Activated T-helper 1 cell treated with anti-CD3 and anti-CD28 coated beads, Interleukin-12 subunit alpha, Interleukin-12 subunit beta, Interleukin-2, Interleukin-4 antibody, amounts not matched to agents 30 ng/mL and 10 ng/mL and 1 ng/mL, durations not matched to agents 14 hours and 24 hours and 36 hours (primary cell): ENCODE measurements around the gene DNAAF9. TPM values are rescaled to one million over a fixed set of nuclear protein-coding genes. Genes with fewer than 3 reads are reported as not detected.

Source experiments
- DNase-seq: peaks from one replicate; pipeline ENCODE4 v3.0.0; 2021; ENCODE audit warnings: low spot score
- H3K27ac Mint-ChIP-seq: one replicate; pipeline ENCODE4 v1.8.0; 2021; ENCODE audit warnings: mild to moderate bottlenecking, mixed read lengths
- H3K27me3 Mint-ChIP-seq: one replicate; pipeline ENCODE4 v1.8.0; 2022; ENCODE audit warnings: mild to moderate bottlenecking, moderate library complexity, mixed read lengths; ENCODE audit not compliant: insufficient read depth
- H3K36me3 Mint-ChIP-seq: one replicate; pipeline ENCODE4 v1.8.0; 2021; ENCODE audit warnings: low read depth, mixed read lengths
- H3K4me1 Mint-ChIP-seq: one replicate; pipeline ENCODE4 v1.8.0; 2021; ENCODE audit warnings: low read depth, mixed read lengths
- H3K4me3 Mint-ChIP-seq: one replicate; pipeline ENCODE4 v1.8.0; 2021; ENCODE audit warnings: mild to moderate bottlenecking, moderate library complexity, mixed read lengths
- H3K9me3 Mint-ChIP-seq: one replicate; pipeline ENCODE4 v1.8.0; 2021; ENCODE audit warnings: mixed read lengths
- intact Hi-C: fragments of 100-400 bp; cut with micrococcal nuclease; formaldehyde crosslinking; loops from one replicate; pipeline ENCODE4 v1.15.1; 2024
- total RNA-seq: library from RNA; stranded (reverse); gene quantifications from 2 replicates; pipeline ENCODE4 v1.2.3, GENCODE V29; 2022

Gene DNAAF9
- total RNA-seq: 0.78 and 0.98 TPM in 2 replicates

DNA sequence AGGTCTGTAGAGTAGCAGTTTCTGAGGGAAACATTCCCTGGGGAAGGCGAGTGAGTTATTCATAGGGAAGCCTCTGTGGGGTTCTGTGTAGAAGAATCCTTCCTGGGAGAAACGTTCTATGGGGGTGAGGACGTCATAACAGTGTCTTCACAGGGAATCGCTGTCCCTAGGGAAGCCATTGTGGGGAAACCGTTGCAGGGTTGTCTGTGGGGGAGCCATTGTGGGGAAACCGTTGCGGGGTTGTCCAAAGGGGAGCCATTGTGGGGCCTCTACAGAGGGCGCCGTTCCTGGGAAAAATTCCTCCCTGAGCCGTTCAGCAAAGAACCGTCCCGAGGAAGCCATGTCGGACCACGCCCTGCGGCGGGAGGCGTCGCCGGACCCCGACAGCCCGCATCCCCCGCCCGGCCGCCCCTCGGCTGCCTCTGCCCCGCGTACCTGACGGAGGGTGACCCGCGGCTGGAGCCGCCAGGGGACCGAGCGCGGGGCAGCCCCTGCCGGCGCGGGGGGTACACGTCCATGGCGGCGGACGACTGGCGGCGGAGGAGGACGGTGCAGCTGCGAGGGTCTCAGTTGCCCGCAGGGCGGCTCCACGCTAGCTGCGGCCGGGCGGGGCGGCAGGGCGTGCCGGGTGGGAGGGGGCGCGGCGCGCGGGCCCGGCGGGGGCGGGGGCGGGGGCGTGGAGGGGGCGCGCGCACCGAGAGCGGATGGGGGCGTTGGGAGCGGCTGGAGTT, at the start of gene DNAAF9:
DNAAF9 (minus strand) TSS at position 630 of the 731 bp plus-strand sequence; CDS start at position 518, 112 bp downstream.
- Mint-ChIP-seq H3K27ac (peak within 1 kb of the TSS; percentile 93), H3K4me3 (peak within 1 kb of the TSS; percentile 95), H3K27me3 (peaks cover 20% of the 10 kb centered on the region), H3K36me3 (peaks cover 2% of the 10 kb centered on the region), H3K4me1 (peaks cover 32% of the 10 kb centered on the region), H3K9me3 (no peaks in the 10 kb centered on the region)
- DNase-seq: peak; percentile 43
- intact Hi-C loops: loop anchor here (10.0 kb wide), 1 partner anchor 1742 kb away; no protein-coding TSS in a partner anchor

DNA sequence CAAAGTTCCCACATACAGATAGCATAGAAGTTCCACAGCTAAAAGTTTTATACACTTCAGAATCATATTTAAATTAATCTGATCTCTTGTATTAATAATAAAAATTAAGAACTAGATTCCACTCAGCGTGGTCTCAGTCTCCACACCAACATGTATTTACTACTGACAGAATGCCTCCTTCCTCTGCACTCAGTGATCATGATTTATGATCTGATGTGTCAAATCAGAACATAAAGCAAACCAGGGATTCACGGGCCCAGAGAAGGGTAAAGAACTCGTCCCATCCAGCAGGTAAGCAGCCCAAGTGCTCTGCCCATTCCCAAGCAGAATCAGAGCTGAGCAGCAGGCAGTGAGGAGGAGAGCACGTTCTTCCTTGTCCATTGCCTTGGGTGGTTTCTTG, 49.2 kb upstream of the DNAAF9 start:
- intact Hi-C loops: no loop called here
- Mint-ChIP-seq H3K27me3 (peaks cover 15% of the 10 kb centered on the region), H3K36me3 (no peaks in the 10 kb centered on the region), H3K27ac (no peak overlapping the region), H3K4me3 (no peak overlapping the region), H3K4me1 (no peaks in the 10 kb centered on the region), H3K9me3 (no peaks in the 10 kb centered on the region)
- DNase-seq: no peak

DNA sequence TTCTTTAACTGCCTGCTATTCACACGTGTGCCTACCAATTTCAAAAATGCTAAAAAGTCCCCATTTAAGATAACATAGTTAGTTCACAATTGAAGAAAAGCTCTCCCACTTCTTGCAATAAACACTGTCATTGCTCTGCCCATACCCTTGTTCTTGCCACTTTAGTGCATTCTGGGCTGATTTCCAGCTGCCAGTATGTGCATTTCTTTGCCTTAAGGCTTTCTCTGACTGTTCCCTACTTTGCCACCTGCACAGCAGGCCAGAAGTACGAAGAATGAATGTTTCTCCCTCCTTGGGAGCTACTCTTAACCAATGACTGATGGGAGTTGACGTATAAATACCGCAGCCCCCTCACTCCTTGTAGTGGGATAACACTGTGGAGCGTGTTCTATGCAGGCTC, 47.4 kb upstream of the DNAAF9 start:
- Mint-ChIP-seq H3K4me3 (no peak overlapping the region), H3K27ac (no peak overlapping the region), H3K4me1 (no peaks in the 10 kb centered on the region), H3K36me3 (no peaks in the 10 kb centered on the region), H3K27me3 (peaks cover 16% of the 10 kb centered on the region), H3K9me3 (no peaks in the 10 kb centered on the region)
- DNase-seq: no peak
- intact Hi-C loops: no loop called here

DNA sequence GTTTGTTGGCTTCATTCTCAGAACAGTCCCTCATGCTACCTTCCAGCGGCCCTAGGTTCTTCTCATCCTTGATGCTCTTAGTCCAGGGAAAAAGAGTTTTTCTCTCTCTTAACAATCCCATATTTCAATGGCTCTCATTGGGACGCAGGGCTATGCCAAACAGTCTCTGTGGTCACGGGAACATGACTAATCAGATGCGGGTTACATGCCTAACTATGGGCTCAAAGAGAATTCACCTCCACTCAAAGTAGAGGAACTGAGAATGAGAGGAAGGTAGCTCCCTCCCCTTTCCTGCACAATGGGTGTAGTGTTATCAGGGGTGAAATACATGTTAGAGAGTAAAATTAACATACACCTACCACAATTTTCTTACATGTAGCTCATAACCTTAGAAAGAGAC, 45.2 kb upstream of the DNAAF9 start:
- Mint-ChIP-seq H3K36me3 (no peaks in the 10 kb centered on the region), H3K9me3 (no peaks in the 10 kb centered on the region), H3K27me3 (peaks cover 17% of the 10 kb centered on the region)

DNA sequence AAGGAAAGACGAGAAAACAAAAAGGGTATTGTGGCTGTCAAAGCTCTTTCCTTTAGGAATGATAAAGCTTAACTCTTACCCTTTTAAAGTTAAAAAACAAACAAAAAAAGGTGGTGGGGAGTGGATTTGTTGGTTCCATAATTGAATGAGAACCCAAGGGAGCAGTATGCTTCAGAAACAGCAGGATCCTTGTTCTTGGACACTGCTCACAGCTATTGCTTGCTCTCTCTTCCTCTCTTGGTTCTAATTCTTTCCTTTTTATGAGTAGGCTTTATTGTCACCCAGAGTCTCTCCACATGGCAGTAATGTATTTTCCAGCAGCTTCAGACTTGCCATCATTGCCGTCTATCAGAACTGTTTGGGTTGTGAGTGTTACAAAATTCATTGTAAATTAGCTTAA, 44.7 kb upstream of the DNAAF9 start:
- Mint-ChIP-seq H3K4me3 (no peak overlapping the region), H3K36me3 (no peaks in the 10 kb centered on the region), H3K27ac (no peak overlapping the region), H3K9me3 (no peaks in the 10 kb centered on the region), H3K27me3 (peaks cover 17% of the 10 kb centered on the region), H3K4me1 (no peaks in the 10 kb centered on the region)
- no peak for DNase-seq
- intact Hi-C loops: no loop called here

More for the DNA sequence above, 45.2 kb upstream of the DNAAF9 start:
- Mint-ChIP-seq H3K4me1 (no peaks in the 10 kb centered on the region), H3K4me3 (no peak overlapping the region), H3K27ac (no peak overlapping the region)
- intact Hi-C loops: no loop called here
- DNase-seq: no peak

DNA sequence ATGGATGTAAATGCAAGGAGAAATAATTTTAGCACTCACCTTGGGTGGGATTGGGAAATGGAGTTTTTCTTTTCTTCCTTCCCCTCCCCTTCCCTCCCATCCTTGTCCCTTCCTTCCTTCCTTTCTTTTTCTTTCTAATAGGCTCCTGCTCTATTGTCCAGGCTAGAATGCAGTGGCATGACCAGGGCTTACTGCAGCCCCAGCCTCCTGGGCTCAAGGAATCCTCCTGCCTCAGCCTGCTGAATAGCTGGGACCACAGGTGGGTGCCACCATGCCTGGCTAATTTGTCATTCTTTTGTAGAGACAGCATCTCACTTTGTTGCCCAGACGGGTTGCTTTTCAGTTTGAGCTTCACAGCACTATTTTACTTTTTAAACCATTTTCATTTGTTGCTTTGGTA, 41.9 kb upstream of the DNAAF9 start:
- Mint-ChIP-seq H3K4me1 (no peaks in the 10 kb centered on the region), H3K9me3 (no peaks in the 10 kb centered on the region), H3K4me3 (no peak overlapping the region), H3K27me3 (peaks cover 32% of the 10 kb centered on the region), H3K36me3 (no peaks in the 10 kb centered on the region), H3K27ac (no peak overlapping the region)
- intact Hi-C loops: no loop called here
- DNase-seq: no peak

DNA sequence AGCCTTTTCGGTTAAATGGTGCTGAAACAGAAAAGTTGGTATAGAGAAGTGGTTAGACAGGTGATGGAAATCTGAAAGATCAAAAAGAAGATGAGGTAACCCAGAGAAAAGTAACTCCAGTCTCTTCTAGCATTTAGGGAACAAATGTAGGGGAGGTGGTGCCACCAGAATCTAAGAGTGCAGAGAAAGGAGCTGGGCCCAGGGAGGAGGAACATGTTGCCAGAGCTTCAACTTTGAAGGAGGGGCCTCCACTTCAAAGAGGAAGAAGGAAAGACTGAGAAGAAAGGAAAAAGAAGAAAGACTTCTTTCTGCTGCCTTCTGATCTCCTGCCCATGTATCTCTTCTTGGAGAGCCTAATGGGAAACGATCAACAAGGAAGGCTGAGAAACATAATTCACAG, 39.9 kb upstream of the DNAAF9 start:
- no peaks in the 10 kb centered on the region for H3K9me3 Mint-ChIP-seq
- intact Hi-C loops: no loop called here
- no peak overlapping the region for H3K27ac Mint-ChIP-seq
- H3K27me3 Mint-ChIP-seq: peaks cover 37% of the 10 kb centered on the region
- DNase-seq: no peak
- H3K36me3 Mint-ChIP-seq: no peaks in the 10 kb centered on the region
- H3K4me3 Mint-ChIP-seq: no peak overlapping the region
- H3K4me1 Mint-ChIP-seq: no peaks in the 10 kb centered on the region

DNA sequence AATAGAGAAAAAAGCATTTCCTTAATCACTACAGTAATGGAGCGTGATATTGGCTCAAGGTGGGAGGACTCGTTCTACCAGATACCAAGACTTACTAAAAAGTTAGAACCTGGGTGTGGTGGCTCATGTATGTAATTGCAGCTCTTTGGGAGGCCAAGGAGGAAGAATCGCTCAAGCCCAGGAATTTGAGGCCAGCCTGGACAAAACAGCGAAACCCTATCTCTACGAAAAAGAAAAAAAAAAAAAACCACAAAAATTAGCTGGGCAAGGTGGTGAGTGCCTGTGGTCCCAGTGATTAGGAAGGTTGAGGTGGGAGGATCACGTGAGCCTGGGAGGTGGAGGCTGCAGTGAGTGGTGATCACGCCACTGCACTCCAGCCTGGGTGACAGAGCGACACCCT, 39.3 kb upstream of the DNAAF9 start:
- peaks cover 37% of the 10 kb centered on the region for H3K27me3 Mint-ChIP-seq

DNA sequence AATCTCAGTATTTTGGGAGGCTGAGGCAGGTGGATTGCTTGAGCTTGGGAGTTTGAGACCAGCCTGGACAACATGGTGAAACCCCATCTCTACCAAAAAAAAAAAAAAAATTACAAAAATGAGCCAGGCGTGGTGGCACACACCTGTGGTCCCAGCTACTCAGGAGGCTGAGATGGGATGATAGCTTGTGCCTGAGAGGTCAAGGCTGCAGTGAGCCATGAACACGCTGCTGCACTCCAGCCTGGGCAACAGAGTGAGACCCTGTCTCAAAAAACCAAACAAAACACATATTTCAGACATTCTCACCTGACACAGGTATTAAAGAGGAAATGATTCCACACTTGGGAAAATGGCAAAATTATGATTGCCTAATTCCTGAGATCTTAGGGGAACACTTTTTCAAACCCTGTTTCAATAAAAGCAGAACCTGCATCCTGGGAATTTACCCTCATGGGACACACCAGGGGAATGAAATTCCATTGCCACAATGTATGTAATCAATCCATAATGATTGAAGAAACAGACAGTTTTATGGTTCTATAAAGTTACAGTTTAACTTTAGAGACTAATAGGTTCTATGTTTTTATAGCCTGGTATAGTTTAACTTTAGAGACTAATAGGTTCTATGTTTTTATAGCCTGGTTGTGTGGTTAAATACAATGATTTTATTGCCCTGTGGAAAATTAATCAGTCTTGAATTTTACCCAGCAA, 29.6 kb upstream of the DNAAF9 start:
- Mint-ChIP-seq H3K36me3 (no peaks in the 10 kb centered on the region), H3K9me3 (no peaks in the 10 kb centered on the region), H3K4me3 (no peak overlapping the region), H3K4me1 (no peaks in the 10 kb centered on the region), H3K27me3 (peaks cover 8% of the 10 kb centered on the region), H3K27ac (no peak overlapping the region)
- DNase-seq: no peak
- intact Hi-C loops: no loop called here

More for the DNA sequence above, 39.3 kb upstream of the DNAAF9 start:
- Mint-ChIP-seq H3K4me1 (no peaks in the 10 kb centered on the region), H3K36me3 (no peaks in the 10 kb centered on the region), H3K27ac (no peak overlapping the region), H3K9me3 (no peaks in the 10 kb centered on the region), H3K4me3 (no peak overlapping the region)
- intact Hi-C loops: no loop called here
- DNase-seq: no peak

DNA sequence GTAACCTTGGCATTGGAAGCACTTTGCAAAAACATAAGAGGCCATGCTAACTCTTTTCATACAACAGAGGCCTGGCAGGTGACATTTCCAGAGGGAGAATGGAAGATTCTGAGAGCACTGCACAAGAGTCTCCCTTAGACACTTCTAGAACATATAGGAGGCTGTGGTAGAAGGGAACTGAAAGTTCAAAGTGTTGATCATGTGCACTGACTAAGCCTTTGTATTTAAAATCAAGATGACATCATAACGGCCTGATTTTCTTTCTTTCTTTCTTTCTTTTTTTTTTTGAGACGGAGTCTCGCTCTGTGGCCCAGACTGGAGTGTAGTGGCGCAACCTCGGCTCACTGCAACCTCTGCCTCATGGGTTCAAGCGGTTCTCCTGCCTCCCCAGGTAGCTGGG, 26.8 kb upstream of the DNAAF9 start:
- no peak overlapping the region for H3K27ac Mint-ChIP-seq
- no peak for DNase-seq
- intact Hi-C loops: no loop called here
- H3K36me3 Mint-ChIP-seq: no peaks in the 10 kb centered on the region
- H3K27me3 Mint-ChIP-seq: peaks cover 17% of the 10 kb centered on the region
- H3K9me3 Mint-ChIP-seq: no peaks in the 10 kb centered on the region
- H3K4me1 Mint-ChIP-seq: no peaks in the 10 kb centered on the region
- no peak overlapping the region for H3K4me3 Mint-ChIP-seq

DNA sequence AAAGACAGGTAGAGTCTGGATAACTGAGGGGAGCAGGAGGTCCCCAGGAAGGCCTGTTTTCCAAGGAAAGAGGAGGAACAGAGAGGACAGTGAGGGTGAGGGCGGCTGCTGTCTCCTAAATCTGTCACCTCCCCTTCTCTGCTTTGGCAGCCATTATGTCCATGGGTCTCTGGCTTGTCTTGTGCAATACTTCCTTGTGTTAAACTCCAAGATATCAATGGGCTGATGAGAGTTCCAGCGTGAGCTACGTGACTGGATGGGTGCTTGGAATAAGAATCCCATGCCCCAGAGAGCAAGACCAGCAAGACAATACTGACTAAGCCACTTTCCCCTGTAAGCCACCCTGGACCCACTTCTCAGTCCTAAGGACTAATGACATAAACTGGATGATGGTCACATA, 26.3 kb upstream of the DNAAF9 start:
- H3K36me3 Mint-ChIP-seq: no peaks in the 10 kb centered on the region

DNA sequence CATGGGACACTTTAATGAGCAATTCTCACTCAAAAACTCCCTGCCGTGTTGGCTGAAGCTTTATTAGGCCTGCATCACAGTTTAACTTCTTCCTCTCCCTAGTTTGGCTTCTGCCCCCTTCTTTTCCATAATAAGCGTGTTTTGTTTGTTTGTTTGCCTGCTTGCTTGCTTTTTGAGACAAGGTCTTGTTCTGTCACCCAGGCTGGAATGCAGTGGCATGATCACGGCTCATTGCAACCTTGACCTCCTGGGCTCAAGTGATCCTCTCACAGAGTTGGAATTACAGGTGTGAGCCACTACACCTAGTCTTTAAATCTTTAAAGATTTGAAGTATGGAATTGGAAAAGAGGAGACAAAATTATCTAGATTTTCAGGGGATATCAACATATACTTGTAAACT, 25.4 kb upstream of the DNAAF9 start:
- intact Hi-C loops: no loop called here
- Mint-ChIP-seq H3K4me1 (no peaks in the 10 kb centered on the region), H3K4me3 (no peak overlapping the region), H3K27me3 (peaks cover 13% of the 10 kb centered on the region), H3K36me3 (no peaks in the 10 kb centered on the region), H3K27ac (no peak overlapping the region), H3K9me3 (no peaks in the 10 kb centered on the region)
- no peak for DNase-seq

More for the DNA sequence above, 26.3 kb upstream of the DNAAF9 start:
- Mint-ChIP-seq H3K27ac (no peak overlapping the region), H3K9me3 (no peaks in the 10 kb centered on the region), H3K4me1 (no peaks in the 10 kb centered on the region), H3K4me3 (no peak overlapping the region), H3K27me3 (peaks cover 16% of the 10 kb centered on the region)
- intact Hi-C loops: no loop called here
- DNase-seq: no peak

DNA sequence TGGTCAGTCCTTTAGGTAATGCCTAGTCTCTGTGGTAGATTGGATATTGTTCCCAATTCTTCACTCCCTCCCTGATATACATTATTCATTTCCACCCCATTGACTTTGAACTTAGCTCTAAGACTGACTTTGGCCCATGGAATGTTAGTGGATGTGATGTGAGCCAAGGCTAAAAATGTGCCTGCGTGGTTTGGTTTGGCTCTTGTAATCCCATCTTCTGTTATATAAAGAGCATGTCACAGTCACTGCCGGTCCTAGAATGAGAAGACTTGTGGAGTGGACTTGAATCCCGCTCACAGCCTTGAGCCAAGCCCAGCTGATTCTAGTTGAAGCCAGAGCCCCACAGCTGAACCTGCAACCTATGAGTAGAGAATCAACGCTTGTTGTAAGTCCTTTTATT, 23.6 kb upstream of the DNAAF9 start:
- H3K27me3 Mint-ChIP-seq: peaks cover 20% of the 10 kb centered on the region
- no peak overlapping the region for H3K27ac Mint-ChIP-seq
- H3K9me3 Mint-ChIP-seq: no peaks in the 10 kb centered on the region
- no peak overlapping the region for H3K4me3 Mint-ChIP-seq
- no peaks in the 10 kb centered on the region for H3K36me3 Mint-ChIP-seq
- no peaks in the 10 kb centered on the region for H3K4me1 Mint-ChIP-seq
- intact Hi-C loops: no loop called here
- DNase-seq: no peak
